GM06990 (cell line): Measurements from ENCODE around the gene MOCS1.

Experiments
- DNase-seq: peaks from one replicate; pipeline ENCODE4 v3.0.0-alpha.2; 2011; ENCODE audit not compliant: insufficient read length; ENCODE audit errors: extremely low read depth
- H3K27me3 ChIP-seq: replicated peaks from 2 replicates; pipeline ENCODE4 v1.6.0; 2011; ENCODE audit warnings: low read length; ENCODE audit not compliant: control insufficient read depth, insufficient read depth
- H3K36me3 ChIP-seq: 2 replicates; pipeline ENCODE4 v1.5.1; 2011; ENCODE audit warnings: low read length; ENCODE audit not compliant: control insufficient read depth, insufficient read depth
- H3K4me3 ChIP-seq: replicated peaks from 2 replicates; pipeline ENCODE4 v1.5.1; 2011; ENCODE audit warnings: low read depth, mild to moderate bottlenecking, control low read depth, low read length
- CTCF ChIP-seq: IDR thresholded peaks from 2 replicates; pipeline ENCODE4 v1.5.1; 2011; ENCODE audit warnings: low read length, control low read depth, mild to moderate bottlenecking, inconsistent platforms; ENCODE audit not compliant: insufficient read depth, poor library complexity, severe bottlenecking

Gene MOCS1

DNA sequence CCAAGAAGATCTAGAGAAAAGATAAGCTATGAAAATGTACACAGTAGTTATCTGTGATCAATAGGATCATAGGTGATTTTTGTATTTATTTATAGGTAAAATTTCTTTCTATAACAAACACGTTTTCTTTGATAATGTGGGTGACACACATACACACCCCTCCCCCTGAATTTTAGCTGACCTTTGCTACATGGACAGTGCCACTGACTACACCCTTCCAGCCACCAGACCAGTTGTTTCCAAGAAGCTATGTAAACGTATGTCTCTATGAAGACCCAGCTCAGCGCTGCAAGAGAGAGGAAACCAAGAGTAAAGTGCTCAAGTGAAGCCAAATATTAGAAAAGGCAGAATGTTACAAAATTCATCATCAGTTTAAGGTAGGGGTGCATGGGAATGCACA lies 16.3 kb downstream of the MOCS1 start:
- Histone ChIP-seq H3K36me3 (no peaks in the 10 kb centered on the region), H3K27me3 (no peaks in the 10 kb centered on the region; the same call in 1 of the 2 replicates), H3K4me3 (no peak overlapping the region)
- no peak for TF ChIP-seq CTCF
- no peak for DNase-seq

DNA sequence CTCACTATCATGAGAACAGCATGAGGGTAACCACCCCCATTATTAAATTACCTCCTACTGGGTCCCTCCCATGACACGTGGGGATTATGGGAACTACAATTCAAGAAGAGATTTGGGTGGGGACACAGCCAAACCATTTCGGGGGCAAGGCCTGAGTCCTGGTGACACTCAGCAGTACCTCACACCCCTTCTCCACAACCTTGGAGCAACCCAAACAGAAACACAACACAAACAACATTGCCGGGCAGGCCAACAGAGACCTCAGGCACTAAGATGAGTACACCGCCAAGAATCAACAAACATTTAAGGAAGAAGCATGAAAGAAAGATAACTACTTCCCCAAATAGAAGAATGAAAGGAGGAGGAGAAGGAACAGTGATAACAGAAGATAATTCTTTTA lies 16.9 kb downstream of the MOCS1 start:
- H3K4me3 ChIP-seq = no peak overlapping the region
- no peaks in the 10 kb centered on the region for H3K36me3 ChIP-seq
- no peaks in the 10 kb centered on the region; the same call in 1 of the 2 replicates for H3K27me3 ChIP-seq
- no peak for DNase-seq
- TF ChIP-seq CTCF = no peak

DNA sequence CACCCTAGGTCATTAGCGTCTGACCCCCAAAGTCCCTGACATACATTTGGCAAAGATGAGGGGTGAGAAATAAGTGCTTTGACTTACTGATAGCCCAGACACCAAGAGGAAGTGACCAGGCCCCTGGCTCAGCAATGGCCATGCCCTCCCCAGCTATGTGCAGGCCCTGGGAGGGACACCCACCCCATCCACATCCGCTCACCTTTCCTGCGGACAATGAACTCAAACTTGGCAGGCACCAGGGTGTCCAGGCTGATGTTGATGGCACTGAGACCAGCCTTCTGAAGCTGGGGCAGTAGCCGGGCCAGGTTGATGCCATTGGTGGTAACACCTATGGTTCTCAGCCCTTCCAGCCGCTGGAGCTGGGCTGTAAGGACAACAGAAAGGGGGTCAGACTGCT lies 18.4 kb downstream of the MOCS1 start:
- no peaks in the 10 kb centered on the region; the same call in 1 of the 2 replicates for H3K27me3 ChIP-seq
- no peak overlapping the region for H3K4me3 ChIP-seq
- H3K36me3 ChIP-seq = no peaks in the 10 kb centered on the region
- no peak for DNase-seq
- no peak for TF ChIP-seq CTCF

DNA sequence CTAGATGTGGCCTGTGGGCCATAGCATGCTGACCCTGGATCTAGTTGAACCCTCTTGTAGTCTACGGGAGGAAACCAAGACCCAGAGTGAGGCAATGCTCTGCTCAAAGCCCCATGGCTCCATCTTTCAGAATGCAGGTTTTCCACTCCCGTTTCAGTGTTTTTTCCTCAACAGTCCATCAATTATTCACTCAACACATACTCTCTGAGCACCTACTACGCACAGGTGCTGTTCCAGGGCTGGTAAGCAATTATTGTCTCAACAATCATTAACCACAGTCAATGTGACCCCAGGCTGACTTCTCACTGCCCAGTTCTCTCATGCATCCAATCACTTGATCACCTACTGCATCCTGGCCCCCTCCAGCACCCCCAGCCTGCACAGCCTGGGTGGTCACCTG lies 20.0 kb downstream of the MOCS1 start:
- Histone ChIP-seq H3K4me3 (no peak overlapping the region), H3K36me3 (no peaks in the 10 kb centered on the region), H3K27me3 (no peaks in the 10 kb centered on the region; the same call in none of the 2 replicates)
- TF ChIP-seq CTCF = no peak
- DNase-seq = no peak

DNA sequence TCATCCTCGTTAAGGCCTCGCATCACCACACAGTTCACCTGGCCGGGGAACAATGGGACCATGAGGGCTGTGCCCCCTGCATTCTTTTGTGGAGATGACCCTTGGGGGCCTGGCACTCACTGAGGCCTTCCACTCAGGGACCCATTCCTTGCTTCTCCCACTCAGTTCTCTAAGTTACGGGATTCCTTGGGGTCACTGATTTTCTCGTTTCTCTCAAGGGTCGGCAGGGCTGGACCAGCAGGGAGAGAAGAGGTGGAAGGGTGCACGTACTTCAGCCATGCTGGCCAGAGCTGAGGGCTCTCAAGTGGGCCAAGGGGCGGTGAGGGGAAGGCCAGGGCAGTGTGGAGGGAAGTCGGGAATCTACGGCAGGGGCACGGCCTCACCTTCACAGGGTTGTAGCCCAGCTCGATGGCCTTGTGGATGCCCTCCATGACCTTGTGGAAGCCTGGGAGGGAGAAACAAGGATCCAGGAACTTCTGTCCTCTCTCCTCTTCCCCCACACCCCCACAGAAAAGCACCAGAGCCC lies 20.8 kb downstream of the MOCS1 start:
- no peak overlapping the region for H3K4me3 ChIP-seq
- no peaks in the 10 kb centered on the region; the same call in none of the 2 replicates for H3K27me3 ChIP-seq
- H3K36me3 ChIP-seq = no peaks in the 10 kb centered on the region
- no peak for DNase-seq
- TF ChIP-seq CTCF = no peak

GRCh38 chr6:39912446-39912845 lies 21.8 kb downstream of the MOCS1 start:
- no peak overlapping the region for H3K4me3 ChIP-seq
- no peaks in the 10 kb centered on the region for H3K36me3 ChIP-seq
- no peak for TF ChIP-seq CTCF
- no peak for DNase-seq
- H3K27me3 ChIP-seq = no peaks in the 10 kb centered on the region; the same call in none of the 2 replicates
